Femur (tissue), 1 donor: ENCODE results near the gene FAM227B.
"Not testable (repeated sequence)": the region's sequence is repeated elsewhere in the genome, so short reads cannot be mapped to it uniquely, and the experiment has no call there.

Experiments
- DNase-seq: peaks from one replicate; pipeline ENCODE4 v3.0.0-alpha.2; 2017

Gene FAM227B

GRCh38 chr15:49610157-49610918 lies 10.3 kb downstream of the FAM227B start:
- DNase-seq: no peak

- no peak for DNase-seq
Measured at GRCh38 chr15:49606594-49606993, 14.0 kb downstream of the FAM227B start.

GRCh38 chr15:49605588-49605987 lies 15.0 kb downstream of the FAM227B start:
- DNase-seq: no peak

DNA sequence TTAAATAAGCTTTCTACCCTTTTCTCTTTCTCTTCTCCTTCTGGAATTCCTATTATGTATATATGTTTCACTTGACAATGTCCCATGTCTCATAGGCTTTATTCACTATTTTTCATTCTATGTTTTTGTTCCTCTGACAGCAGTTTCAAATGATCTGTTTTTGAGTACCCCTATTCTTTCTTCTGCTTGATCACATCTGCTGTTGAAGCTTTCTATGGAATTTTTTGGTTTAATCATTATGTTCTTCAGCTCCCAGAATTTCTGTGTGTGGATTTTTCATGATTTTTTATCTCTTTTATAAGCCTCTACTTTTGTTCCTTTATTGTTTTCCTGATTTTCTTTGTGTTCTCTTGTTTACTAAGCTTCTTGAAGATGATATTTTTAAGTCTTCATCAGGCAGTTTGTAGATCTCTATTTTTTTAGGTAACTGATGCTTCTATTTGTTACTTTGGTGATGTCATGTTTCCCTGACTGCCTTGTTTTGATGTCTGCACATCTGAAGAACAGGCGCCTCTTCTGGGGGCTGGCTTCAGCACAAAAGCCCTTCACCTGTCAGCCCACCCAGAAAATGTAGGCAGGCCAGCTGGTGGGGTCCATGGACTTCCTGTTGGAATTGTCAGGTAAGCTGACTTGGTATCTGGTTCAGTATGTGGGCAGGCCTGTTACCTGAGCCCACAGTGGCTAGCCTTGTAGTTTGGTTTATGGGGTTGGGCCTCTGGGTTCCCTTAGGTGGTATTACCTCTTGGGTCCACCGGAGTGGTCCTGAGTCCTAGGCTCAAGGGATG lies 15.8 kb downstream of the FAM227B start:
- no peak for DNase-seq

DNA sequence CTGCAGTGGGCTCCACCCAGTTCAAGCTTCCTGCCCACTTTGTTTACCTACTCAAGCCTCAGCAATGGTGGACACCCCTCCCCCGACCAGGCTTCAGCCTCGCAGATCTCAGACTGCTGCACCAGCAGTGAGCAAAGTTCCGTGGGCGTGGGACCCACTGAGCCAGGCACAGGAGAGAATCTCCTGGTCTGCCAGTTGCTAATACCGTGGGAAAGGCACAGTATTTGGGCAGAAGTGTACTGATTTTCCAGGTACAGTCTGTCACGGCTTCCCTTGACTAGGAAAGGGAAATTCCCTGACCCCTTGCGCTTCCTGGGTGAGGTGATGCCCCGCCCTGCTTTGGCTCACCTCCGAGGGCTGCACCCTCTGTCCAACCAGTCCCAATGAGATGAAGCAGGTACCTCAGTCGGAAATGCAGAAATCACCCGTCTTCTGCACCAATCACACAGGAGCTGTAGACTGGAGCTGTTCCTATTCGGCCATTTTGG lies 27.7 kb downstream of the FAM227B start:
- DNase-seq: not testable (repeated sequence)

DNA sequence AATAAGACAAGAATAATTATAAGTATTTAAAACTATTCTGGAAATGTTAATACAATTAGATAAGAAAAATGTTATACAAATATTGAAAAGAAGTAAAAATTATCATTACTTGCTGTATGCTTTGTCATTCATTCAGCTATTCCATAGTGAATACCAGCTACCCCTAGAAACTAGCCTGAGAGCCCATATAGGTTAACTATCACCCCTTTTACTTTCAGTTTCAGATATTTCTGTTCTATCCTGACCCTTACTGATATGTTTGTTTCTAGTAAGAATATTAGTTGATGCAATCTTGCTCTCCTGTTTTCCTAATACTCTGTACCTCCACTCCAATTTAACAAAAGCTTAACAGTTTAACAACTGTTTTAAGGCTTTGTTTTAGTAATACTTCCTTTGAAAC lies 31.6 kb downstream of the FAM227B start:
- DNase-seq: no peak

GRCh38 chr15:49573421-49573820 lies 47.2 kb downstream of the FAM227B start:
- DNase-seq: no peak

DNA sequence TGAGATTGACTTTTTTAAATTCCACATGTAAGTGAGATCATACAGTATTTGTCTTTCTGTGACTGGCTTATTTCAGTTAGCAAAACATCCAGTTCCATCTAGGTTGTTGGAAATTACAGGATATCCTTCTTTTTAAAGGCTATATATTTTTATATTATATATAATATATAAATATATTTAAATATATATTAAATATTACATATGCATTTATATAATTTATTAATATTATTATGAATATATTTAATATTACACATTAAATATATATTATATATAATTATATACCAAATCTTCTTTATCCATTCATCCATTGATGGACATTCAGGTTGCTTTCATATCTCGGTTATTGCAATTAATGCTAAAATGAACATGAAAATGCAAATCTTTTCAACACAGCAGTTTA lies 49.9 kb downstream of the FAM227B start:
- DNase-seq: no peak

DNA sequence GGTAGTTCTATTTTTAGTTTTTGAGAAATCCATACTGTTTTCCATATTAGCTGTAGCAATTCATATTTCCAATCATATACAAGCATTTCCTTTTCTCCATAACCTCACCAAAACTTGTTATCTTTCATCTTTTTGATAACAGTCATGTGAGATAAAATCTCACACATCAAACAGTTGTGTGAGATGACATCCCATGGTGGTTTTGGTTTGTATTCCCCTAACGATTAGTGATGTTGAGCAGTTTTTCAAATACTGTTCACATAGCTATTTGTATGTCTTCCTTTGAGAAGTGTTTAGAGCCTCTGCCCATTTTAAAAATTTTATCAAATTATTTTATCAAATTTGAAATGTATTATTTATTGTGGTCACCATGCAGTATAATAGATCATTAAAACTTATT lies 50.4 kb downstream of the FAM227B start:
- no peak for DNase-seq

GRCh38 chr15:49560045-49560444 lies 60.6 kb downstream of the FAM227B start:
- DNase-seq: no peak

GRCh38 chr15:49558929-49559328 lies 61.7 kb downstream of the FAM227B start:
- no peak for DNase-seq

DNA sequence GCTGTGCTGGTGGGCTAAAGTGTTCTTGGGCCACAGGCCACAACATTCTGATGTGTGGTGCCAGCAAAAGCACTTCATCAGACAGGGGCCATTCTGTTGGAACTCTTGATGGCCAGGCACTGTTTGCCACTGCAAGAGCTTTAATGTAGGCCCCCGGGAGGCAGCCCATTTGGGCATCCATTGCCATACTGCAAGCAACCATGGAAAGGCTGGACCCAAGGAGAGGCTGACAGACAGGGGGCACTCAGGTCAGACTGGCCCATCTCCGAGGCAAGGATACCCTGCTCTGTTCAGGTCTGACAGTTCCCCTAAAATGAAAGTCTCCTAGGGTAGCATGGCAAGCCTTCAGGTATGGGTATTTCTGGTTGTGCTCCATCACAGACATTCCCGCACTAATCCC lies 64.2 kb downstream of the FAM227B start:
- no peak for DNase-seq

- not testable (repeated sequence) for DNase-seq
Measured at GRCh38 chr15:49550342-49550741, 70.3 kb downstream of the FAM227B start.

DNA sequence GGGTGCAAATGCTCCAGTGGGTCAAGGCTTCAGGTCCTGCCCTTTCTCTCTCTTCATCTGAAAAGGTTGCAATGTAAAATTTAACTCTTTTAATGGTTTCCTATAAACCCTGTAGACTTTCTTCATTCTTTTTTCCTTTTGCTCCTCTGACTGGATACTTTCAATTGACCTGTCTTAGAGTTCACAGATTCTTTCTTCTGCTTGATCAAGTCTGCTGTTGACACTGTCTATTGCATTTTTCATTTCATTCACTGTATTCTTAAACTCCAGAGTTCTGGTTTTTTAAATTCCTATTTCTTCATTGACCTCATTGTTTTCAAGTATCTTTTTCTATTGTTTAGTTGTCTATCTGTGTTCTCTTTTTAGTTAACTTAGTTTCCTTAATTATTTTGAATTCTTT lies 82.1 kb downstream of the FAM227B start:
- no peak for DNase-seq

- DNase-seq: no peak
Measured at GRCh38 chr15:49530092-49530491, 90.5 kb downstream of the FAM227B start.

GRCh38 chr15:49528289-49528688 lies 92.3 kb downstream of the FAM227B start:
- no peak for DNase-seq

- no peak for DNase-seq
Measured at GRCh38 chr15:49521802-49522201, 98.8 kb downstream of the FAM227B start.

DNA sequence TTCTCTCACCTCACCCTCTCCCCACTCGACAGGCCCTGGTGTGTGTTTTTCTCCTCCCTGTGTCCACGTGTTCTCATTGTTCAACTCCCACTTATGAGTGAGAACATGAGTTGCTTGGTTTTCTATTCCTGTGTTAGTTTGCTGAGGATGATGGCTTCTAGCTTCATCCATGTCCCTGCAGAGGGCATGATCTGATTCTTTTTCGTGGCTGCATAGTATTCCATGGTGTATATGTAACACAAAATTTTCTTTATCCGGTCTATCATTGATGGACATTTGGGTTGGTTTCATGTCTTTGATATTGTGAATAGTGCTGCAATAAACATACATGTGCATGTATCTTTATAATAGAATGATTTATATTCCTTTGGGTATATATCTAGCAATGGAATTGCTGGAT lies 107.9 kb downstream of the FAM227B start:
- not testable (repeated sequence) for DNase-seq

DNA sequence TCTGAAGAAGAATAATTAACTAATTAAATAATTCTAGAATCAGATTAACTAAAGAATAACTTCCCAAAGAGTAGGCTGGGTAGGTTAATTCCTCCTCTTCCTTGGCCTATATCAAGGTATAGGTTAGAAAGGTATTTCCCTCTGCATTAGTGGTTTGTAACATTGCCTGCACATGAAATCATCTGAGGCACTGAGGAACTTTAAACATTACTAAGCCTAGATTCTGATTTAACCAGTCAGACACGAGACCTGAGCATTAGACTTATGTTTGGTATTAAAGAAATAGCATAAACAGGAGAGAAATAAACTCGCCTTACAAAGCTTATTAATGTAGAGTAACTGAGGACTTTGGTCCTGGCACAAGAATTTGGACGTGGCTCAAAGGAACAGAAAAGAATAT lies 113.4 kb downstream of the FAM227B start:
- no peak for DNase-seq

DNA sequence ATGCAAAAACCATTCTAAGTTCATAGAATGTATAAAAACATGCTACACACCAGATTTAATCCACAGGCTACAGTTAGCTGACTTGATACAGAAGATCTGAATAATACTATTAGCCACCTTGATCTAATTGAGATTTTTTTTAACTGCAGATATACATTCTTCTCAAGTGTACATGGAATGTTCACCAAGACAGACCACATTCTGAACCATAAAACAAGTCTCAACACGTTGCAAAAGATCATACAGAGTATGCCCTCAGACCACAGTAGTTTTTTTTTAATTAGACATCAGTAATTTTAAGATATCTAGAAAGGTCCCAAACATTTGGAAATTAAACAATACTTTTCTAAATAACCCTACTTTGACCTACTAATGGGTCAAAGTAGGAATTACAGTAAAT lies 114.3 kb downstream of the FAM227B start:
- DNase-seq: no peak

DNA sequence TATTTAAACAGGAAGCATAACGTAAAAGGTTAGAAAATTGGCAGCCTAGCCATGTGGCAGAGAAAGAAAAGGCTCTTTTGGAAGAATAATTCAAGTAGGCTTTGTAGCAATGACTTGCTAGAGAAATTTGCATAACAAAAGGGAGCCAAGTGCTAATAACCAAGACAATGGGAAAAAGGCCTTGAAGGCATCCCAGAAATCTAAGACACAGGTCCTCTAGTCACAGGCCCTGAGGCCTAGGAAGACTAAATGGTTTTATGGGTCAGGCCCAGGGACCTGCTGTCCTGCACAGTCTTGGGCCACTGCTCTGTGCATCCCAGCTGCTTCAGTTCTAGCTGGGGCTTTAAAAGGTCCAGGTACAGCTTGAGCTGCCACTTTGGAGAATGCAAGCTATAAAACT lies 119.0 kb downstream of the FAM227B start:
- no peak for DNase-seq

- no peak for DNase-seq
Measured at GRCh38 chr15:49495993-49496753, 124.4 kb downstream of the FAM227B start.

- no peak for DNase-seq
Measured at GRCh38 chr15:49494842-49495241, 125.8 kb downstream of the FAM227B start.
